T-helper 1 cell (primary cell): ENCODE results near the gene FARS2.

ENCODE experiments used
- DNase-seq, 5 donors: peaks; one replicate each; pipeline ENCODE4 v3.0.0-alpha.2; 2012 to 2020

The FARS2 gene

DNA sequence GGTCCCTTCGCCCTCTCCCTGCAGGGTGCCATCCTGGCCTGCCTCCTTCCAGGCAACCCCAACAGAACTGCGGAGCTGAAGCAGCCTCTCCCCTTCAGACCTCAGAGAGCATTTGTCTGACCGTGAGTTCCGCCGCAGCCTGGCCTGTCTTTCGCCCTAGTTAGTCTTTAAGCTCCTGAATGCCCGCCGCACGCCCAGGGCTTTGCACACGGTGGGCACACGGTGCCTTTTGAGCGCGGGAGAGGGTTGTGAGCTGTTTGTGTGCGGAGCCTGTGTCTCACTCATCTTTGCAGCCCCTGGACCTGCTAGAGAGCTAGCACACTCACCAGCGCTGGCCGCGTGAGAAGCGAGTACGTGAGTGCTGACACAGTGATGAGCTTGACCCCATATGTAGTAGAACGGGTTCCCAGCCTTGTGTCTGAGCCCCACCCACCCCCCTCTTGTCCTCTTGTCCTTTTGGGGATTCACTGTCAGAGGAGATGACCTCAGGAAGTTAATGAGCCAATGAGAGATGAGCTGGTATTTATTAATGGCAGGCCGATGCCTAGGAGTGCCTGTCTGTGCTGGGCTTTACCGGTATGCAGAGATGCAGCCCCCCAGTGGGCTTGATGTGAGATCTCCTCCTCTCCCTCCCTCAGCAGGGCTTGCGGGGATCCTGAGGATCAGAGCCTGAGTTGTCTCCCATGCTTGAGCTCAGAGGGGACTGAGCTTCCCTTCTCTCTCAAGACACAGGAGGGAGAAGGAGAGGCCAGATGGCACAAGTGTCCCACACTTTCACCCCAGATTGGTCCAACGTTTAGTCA lies 249.2 kb downstream of the FARS2 start:
- no peak for DNase-seq

DNA sequence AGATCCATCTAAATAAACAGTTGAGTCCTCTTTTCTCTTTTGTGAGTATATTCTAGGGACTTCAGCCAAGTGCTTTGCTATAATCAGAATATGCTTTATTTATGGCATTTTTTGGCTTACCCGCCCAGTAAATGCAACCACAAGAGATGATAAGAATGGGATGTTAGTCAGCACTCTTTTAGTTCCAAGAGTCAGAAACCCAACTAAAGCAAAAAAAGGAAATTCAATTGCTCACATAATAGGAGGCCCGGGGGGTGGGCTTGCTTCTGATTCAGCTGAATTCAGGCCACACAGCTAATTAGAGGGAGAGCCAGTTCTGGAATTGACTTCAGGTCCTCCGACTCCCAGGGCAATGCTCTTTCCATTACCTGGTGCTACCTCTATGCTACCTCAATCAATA lies 250.6 kb downstream of the FARS2 start:
- no peak for DNase-seq

- DNase-seq, result no peak
These were observed 251.1 kb downstream of the FARS2 start for GRCh38 chr6:5512422-5512821.

DNA sequence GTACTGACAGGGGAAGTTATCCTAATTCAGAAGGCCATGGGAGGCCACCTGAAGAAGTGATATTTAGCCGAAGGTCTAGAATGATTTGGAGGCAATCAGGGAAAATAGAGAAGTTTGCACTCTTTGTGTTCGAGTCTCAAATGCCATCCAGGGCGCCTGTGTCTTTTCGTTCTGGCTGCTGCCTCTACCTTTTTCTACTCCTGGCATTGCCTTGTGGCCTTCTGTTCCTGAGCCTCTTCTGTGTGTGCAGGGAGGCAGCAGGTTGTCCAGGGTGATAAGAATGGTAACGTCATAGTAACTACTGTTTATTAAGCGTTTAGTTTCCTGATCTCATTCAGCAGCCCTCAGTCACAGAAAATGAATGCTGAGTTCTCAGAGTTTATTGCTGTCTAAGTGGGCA lies 252.1 kb downstream of the FARS2 start:
- no peak for DNase-seq

GRCh38 chr6:5514353-5514752 lies 253.0 kb downstream of the FARS2 start:
- no peak for DNase-seq

DNA sequence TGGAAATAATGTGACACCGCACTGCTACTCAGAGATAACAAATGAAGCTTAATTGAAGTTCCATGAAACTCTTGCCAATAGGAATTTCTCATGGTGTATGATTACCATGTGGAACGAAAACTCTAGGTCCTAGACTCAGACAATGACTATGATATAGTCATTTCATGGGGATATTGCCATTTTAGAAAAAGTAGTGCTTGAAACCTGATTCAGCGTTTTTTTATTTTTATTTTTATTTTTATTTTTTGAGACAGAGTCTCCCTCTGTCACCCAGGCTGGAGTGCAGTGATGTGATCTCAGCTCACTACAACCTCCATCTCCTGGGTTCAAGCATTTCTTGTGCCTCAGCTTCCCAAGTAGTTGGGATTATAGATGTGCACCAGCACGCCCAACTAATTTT lies 253.9 kb downstream of the FARS2 start:
- DNase-seq, result no peak

- no peak for DNase-seq
These were observed 254.7 kb downstream of the FARS2 start for GRCh38 chr6:5516036-5516435.

DNA sequence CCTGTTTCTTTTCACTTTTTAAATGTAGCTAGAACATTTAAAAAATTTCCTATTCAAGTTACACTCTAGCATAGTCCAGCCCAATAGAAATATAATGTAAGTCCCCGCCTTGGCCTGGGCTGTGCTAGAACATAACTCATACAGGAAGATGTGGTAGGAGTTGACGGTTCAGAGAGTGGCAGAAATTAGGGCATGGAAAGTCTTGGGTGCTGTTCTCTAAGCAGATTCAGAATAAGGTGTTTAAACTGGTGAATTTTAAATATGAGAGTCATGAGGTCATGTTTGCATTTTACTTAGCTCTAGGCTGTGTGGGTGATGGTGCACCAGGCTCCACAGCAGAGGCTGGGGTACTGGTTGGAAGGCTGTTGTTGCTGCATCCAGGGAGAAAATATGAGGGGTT lies 256.5 kb downstream of the FARS2 start:
- peak in 2 of 5 donors; percentile 1 to 56 for DNase-seq

- peak in 1 of 5 donors; percentile 13 for DNase-seq
These were observed 257.7 kb downstream of the FARS2 start for GRCh38 chr6:5518936-5519491.

GRCh38 chr6:5520796-5521195 lies 259.5 kb downstream of the FARS2 start:
- no peak for DNase-seq

DNA sequence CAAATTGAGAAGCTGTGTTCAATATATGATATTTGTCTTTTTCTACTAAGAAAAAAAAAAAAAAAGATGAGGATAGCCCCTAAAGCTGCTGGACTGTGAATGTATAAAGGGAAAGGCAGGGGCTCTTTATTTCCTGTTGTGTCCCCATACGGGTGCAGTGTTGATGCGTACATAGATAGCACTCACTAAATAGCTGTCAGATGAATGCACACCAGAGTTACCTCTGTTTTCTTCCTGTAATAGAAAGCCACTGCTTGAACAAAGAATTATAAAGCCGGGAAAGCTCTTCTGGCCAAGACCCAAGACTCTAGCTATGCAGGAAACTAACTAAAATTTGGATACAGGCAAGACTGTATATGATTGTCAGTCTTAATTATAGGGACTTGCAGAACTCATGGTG lies 260.0 kb downstream of the FARS2 start:
- no peak for DNase-seq

DNA sequence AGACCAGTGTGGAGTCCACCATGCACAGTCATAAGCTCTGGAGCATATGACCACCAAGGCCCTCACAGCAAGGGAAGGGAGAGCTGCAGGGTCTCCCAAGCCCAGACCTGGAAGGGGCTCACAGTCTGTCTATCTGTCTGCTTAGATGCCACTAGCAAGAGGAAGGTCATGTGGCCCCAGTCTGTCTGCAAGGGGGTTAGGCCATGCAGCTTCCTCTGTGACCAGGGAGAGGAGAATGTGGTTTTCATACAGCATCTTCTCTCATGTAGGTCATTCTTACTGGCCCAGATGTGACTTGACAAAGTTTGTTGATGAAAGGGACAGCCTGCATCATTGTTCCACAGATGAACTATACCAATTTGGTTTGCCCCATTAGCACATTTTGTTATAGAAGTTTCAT lies 260.8 kb downstream of the FARS2 start:
- DNase-seq, result no peak

- DNase-seq, result no peak
These were observed 262.8 kb downstream of the FARS2 start for GRCh38 chr6:5524110-5524509.

- no peak for DNase-seq
These were observed 263.9 kb downstream of the FARS2 start for GRCh38 chr6:5525209-5525608.

- no peak for DNase-seq
These were observed 267.7 kb downstream of the FARS2 start for GRCh38 chr6:5529015-5529414.

DNA sequence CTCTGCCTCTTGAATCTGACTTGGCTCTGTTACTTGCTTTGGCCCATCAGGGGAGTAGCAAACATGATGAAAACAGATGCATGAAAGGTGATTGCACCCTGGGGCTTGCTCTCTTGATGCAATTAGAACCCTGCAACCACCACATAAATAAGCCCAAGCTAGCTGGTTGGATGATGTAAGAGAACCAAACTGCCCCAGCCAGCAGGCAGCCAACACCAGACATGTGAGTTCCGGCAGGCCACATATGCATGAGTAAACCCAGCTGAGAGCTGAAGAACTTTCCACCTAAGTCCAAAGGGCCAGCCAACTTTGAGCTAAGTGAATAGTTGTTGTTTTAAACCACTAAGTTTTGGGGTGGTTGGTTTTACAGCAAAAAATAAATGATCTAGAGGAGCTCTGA lies 268.4 kb downstream of the FARS2 start:
- no peak for DNase-seq

DNA sequence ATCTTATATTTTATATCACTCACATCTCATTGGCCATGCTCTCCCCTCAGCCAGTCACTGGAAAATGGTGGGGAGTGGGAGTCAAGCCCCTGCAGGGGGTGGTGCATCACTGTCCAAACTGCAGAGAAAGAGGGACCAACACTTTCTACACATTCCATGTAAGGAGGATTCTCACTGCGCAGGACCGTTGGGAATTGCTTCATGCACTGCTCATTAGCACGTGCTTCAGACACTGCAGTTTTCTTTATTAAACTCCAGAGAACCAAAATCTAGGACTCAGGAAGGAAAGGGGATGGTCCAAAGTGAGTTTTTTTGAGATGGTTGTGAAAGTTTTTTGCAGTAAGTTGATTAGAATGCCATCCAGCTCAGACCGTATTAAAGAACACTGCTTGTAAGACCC lies 269.8 kb downstream of the FARS2 start:
- no peak for DNase-seq

DNA sequence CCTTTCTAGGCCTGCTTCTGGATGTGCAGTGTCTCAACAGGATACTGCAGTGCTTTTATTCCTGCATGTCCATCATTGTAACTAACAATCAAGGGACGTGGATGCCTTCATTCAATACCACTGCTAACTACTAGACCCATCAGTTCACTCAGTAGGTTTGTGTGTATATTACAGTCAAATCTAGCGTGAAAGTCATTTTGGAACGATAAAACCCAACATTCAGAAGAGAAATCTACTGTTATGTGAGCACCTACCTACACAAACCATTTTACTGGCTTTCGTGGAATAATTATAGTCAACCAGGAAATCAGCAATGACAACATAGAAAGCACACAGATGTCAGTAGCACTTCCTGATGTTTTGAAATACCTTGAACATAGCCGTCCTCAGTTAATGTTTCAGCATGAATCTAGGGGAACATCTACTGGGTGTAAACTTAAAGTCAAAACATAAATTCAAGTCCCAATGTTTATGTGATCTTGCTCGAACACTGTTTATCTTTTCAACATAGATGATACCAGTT lies 270.6 kb downstream of the FARS2 start:
- no peak for DNase-seq

GRCh38 chr6:5532941-5533340 lies 271.6 kb downstream of the FARS2 start:
- DNase-seq, result no peak

DNA sequence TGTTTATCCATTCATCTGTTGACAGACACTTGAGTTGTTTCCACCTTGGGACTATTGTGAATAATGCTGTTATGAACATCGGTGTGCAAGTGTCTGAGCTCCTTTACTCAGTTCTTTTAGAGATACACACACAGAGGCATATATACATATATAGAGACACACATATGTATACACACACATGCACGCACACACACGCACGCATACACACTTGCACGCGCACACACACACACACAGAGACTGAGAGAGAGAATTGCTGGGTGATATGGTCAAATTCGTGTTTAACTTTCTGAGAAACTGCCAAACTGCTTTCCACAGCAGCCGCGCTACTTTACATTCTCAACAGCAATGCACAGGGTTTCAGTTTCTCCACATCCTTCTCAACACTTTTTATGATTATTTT lies 273.3 kb downstream of the FARS2 start:
- DNase-seq, result no peak

- DNase-seq, result no peak
These were observed 275.3 kb downstream of the FARS2 start for GRCh38 chr6:5536644-5537043.

DNA sequence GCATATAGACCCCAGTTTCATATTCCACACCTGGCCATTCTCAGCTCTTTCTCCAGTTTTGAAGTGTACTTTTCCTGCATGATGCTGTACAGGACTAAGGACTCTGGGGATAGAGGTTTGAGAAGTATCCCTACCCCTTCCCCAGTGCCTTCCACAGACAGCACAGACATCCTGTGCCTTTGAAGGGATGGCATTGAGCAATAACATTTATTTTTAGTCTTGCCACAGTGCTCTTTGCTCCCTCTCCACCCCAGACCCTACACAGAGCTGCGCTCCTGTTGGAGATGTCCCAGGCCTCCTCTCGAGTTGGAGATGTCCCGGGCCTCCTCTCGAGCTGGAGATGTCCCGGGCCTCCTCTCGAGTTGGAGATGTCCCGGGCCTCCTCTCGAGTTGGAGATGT lies 275.8 kb downstream of the FARS2 start:
- no peak for DNase-seq

- DNase-seq, result no peak
These were observed 276.7 kb downstream of the FARS2 start for GRCh38 chr6:5537967-5538366.

DNA sequence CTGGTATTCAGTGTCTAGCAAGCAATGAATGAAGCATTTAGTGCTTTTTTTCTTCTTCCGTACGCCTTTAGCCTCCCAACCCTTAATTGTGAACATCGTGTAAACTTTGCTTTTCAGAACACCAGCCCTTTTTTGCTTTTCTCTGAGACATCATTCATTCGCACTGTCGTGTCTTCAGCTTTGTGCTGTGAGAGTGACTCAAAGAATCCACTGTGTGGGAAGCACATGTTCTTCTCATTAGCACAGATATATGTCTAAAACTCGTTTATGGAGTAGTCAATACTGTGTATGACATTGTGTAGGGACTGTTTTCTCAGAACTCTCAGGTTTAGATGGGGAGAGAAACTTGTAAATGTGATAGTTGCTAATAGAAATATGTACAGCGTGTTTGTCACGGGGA lies 279.1 kb downstream of the FARS2 start:
- no peak for DNase-seq

- no peak for DNase-seq
These were observed 279.7 kb downstream of the FARS2 start for GRCh38 chr6:5541025-5541424.
